Kidney tubule cell (primary cell): ENCODE data around the gene COQ8B.

Experiments
- DNase-seq: peaks from one replicate; pipeline ENCODE4 v3.0.0-alpha.2; 2018; ENCODE audit warnings: low spot score

COQ8B gene

DNA sequence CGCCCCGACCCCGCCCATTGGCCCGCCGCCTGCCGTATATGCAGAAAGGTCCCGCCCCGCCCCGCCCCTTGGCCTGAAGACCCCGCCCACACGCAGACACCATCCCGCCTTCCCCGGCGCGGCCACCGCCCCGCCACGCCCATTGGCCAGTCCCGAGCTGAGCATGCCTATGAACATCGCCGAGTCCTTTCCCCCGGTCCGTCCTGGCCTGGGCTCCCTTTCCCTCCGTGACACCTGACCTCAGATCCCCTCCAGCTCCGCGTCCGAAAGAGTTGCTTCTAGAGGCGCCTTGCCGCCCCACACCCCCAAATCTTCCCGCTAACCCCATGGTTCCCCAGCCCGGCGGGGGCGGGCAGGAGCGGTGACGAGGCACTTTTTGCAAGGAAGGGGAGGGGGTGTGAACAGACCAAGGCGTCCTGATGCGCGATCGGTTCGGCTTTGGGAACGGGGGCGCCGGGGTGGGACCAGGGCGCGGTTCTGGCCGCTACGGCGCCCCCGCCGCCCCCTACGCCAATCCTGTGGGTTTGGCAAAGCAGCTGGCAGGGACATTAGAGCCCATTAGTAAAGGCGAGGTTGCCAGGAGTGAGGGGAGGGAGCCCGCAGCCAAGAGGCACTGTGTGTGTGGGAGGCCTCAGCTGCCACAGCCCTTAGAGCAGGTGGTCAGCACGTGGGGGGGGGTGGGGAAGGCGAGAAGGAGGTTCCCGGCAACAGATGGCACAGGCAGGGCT is 25.8 kb downstream of the COQ8B start:
- DNase-seq, result peak; percentile 89

DNA sequence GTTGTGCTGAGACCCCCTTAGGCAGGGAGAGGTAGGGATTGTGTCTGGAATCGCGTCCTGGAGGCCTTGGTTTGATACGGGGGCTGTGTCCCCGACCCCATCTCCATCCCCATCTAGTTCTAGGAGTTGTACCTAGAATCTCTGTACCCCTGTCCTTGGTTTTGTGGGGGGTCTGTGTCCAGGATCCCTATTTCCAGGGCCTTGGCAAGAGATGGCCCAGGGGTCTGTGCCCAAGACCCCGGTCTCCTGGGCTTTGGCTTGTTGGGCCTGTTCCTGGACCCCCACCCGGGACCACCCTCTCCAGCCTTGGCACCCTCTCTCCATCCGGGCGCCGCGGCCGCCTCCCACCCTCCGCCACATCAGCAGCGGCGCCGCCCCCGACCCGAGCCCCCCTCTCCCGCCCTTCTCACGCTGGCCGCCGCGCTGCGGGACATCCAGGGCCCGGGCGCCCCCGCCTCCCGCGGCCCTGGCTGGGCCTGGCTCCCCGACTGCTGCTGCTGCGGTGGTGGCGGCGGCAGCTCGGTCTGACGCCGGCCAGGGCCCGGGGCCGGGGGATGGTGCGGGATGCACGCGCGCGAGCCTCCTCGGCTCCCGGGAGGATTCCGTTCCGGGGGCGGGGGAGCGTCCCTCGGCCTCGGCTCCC is 26.5 kb downstream of the COQ8B start, which contains the start of gene NUMBL:
NUMBL (minus strand) TSS at position 602 of the 643 bp plus-strand sequence; CDS start at position 434, 168 bp downstream.
- no peak for DNase-seq

DNA sequence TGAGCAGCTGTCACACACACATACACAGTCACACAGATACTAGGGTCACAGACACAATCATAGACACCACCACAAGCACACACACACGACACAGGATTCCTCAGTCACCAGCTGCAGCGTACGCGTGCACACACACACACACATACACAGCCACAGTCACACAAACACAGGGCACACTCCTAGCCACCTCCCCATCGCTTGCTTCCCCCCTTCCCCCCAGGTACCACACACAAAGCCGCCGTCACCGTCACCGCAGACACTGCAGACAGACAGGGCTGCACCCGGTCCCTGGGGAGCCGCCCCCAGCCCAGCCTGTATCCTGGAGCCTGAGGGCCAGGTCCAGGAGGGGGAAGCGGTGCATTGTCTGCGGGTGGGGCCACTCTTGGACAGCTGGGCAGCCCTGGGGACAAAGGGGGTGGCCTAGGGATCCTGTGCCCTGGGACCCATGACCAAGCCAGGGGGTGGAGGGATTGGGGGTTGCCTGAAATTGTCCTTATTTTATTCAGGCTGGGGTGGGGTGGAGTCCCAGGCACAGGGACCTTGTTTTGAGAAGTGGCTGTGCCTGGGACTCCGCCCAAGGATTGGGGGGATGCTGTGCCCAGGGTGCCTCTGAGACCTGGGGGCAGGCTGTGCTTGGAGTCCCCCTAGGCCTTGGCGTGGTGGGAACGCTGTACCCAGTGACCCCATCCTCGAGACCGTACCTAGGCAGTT is 27.2 kb downstream of the COQ8B start:
- DNase-seq, result peak; percentile 7

DNA sequence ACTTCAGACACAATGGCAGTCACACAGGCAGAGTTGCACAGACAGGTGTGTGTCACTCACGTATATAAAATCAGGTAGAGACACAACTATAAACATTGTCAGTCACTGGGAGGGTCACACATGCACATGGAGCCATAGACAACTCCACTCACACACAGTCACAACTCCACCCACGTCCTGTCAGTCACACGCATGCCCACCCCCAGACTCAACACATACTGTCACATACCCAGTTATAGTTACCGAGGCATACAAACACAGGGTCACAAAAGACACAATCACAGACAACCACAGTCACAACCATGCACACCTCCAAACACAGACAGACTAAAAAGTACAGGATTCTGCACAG is 27.7 kb downstream of the COQ8B start:
- no peak for DNase-seq

DNA sequence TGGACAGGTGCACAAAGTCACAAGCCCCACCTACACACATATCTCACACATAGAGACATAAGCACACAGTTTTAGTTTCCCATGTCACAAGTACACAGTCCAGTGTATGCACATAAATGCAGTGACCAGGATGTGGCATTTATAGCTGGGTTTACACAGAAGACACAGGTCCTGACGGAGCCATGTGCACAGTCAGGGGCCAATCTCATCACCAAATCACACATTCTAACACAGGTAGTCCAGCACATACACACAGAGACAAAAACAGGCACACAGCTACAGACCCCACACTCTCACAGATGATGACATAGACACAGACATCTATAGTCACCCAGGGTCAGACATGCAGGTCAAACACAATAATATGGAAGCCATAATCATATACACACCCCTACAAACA is 28.4 kb downstream of the COQ8B start:
- no peak for DNase-seq

DNA sequence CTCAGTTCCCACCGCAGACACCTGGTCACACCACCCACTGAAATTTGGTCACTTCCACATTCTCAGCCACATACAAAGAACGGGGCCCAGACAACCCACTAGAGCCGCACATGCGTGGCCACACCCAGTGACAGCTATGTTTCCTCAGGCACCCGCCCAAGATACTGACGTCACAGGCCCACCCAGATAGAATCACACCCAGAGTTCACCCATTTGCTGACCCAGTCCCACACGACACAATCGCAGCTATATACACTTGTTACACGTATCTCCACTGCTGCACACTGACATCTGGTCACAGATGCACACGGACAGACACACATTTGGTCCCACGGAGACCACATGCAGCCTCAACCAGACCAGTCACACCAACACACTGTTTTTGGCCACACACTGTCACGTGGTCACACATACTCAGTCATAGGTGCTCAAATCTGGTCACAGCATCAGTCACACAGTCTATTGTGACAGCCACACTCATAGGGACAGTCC is 29.1 kb downstream of the COQ8B start:
- no peak for DNase-seq

DNA sequence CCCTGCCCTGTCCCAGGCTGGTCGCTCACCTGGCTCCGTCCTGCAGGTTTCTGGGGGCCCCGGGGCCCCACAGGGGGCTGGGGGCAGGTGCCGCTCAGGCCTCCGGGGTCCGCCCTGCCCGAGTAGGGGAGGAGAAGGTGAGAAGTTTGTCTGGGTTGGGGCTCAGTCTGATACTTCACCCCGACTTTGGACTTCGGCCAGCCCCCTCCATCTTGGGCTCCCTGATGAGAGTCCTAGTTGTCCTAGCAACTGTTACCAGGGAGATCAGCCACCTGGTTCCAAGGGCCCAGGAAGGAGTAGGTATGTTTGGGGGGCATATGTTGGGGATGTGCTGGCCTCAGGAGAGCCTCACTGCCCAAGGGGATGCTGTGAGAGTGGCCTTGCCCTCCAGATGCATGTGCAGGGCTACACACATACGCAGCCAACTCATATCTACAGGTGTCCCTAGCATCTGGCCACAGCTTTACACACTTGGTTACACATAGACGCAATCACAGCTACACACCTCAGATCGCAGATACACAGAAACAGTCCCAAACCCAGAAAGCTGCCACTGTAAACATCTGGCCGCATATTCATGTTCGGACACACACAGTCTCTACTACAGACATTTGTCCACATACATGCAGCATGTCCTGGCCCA is 29.7 kb downstream of the COQ8B start:
- DNase-seq, result no peak

DNA sequence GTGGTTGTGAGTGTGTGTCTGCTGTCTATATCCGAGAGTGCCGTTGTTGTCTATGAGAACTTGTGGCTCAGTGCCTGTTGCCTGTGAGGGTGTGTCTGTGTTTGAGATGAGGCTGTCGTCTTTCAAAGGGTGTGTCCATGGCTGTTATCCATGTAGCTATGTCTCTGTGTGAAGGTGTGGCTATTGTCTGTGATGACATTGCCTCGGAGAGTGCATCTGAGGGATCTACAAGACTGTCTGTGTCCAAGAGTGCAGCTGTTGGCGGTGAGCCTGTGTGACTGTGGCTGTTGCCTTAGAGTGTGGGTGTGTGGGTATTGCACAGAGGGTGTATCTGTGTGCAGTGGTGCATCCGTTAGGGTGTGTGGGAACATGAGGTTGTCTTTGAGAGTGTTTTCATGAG is 31.1 kb downstream of the COQ8B start:
- no peak for DNase-seq

DNA sequence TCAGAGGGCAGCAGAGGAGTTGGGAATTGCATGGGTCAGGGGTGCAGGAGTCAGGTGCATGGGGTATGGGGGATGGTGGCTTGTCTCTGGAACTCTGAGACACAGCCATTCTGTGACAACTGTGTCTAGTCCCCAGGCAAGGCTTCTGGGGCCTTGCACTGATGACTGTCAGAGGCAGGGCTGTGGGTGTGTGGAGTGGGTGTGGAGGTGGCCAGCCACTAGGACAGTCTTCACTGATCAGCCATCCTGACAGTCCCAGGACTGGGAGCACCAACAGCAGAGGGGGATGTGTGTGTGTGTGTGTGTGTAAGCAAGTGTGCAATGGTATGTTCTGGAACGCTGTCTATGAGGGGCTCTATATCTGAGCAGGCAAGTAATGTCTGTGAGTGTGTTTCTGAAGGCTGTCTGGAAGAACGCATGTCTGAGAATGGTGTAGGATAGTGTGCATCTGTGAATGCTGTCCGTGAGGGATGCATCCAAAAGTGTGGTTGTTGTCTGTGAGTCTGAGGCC is 31.6 kb downstream of the COQ8B start:
- DNase-seq, result no peak

DNA sequence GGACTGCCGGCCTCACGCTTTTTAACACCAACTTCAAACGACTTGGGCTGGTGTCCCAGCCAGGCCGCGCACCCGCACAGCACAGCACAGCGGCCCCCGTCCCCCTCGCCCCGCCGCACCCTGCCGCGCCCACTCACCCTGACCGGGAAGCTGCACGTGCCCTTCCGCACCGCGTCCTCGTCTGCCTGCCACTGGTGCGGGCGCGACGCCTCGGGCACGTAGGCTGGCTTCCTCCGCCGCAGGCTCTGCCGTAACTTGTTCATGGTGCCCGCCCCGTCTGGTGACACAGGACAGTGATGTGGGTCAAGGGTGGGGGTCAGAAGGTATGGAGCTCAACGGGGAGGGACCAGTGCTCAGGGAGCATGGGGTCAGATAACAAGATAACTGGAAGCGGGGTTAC is 32.4 kb downstream of the COQ8B start:
- no peak for DNase-seq

DNA sequence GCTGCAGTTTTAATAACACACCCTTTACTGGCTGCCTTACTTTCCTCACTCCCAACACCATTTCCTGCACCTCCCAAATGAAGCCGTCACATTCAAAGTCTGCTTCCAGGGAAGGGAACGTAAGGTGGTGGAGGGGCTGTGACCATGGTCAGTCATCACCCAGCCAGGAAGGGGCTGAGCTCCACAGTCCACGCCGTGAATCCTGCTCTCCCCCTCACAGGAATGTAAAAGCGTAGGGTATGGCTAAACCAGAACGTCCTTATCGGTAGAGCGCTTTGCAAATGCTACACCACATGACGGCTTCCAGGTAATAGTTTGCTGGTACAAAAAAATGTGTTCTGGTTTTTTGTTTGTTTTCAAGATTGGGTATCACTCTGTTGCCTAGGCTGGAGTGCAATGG is 33.2 kb downstream of the COQ8B start:
- DNase-seq, result no peak

DNA sequence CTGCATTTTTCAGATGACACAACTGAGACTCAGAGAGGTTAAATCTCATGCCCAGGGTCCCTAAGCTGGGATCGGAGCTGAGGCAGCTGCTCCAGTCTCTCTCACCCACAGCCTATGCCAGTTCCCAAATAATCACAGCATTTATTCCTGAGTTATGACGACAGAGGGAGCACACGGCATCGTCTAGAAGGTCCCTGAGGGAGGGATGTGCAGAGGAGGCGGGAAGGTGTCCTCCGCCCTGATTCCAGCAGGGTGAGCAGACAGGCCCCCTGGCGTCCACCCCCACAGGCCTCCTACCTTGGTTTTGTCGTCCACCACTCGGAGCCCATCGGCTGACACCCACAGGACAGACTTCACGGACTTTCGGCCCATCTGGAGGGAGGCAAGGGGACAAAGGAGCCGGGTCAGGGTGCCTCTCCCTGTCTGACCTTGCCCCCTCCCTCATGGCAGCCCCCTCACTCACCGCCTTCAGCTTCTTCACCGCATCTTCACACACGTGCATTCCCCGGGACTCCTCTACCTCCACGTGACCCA is 34.2 kb downstream of the COQ8B start:
- DNase-seq, result no peak

DNA sequence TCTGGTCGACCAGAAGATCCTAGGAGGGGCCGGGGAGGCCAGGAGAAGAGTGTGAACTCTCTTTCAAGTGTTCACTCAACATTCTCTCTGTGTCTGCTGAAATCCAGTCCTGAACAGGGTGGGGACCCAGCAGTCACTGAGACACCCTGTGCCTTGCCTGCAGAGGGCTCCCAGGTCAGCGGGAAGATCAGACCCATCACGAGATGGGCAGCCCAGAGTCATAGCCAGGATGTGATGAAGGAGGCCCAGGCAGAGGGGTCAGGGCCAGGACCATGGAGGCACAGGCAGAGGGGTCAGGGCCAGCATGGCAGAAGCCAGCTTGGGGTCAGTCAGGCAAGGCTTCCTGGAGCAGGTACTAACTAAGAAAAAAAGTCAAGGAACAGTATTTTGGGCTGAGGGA is 35.6 kb downstream of the COQ8B start:
- no peak for DNase-seq

DNA sequence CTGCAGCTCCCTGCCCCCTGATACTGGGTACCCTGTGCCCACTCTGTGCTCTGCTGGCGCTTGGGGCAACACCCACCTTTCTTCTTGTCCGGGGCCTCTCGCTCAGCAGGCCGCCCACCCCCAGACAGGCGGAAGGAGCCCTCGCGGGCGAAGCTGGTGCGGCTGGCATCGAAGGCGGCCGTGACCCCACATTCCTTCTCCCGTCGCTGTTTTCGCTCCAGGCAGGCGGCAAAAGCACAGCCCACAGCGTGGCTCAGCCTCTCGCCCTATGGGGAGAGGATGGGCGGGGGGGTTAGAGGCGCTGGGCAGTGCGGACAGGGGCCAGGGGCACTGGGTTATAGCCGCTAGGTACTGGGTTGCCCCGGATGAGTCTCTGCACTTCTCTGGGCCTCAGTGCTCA is 39.5 kb downstream of the COQ8B start:
- no peak for DNase-seq

DNA sequence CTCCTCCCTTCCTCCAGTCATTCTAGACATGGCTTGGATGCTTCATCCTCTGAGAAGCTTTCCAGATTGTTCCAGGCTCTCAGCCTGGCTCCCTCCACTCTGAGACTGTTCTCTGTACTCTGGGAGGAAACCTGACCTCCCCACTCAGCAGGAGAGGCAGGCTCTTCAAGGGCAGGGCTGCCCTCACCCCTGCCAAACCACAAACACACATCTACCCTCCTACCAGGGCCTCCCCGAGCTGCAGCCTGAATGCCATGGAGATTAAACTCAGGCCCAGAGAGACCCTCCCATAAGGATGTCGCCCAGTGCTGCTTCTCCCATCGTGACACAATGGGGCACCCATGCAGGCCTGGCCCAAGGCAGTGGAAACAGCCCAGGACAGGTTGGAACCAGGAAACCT is 42.4 kb downstream of the COQ8B start:
- DNase-seq, result no peak

DNA sequence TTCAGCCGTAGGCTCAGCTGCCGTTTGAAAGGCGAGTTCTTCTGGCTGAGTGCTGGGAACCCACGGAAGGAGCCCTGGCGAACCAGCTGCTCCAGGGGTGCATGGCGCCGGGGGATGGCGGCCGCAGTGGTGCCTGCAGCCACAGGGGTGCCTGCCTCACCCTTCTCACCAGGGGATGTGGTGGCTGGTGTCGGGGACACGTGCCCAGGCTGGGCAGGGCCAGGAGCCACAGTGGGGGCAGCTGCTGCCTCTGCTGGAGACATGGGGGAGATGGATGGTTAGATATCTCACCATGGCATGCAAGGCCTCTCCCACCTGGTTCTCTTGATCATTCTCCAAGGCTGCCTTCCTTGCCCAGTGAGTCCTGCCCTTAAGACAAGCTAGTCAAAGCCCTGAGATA is 43.3 kb downstream of the COQ8B start:
- no peak for DNase-seq

DNA sequence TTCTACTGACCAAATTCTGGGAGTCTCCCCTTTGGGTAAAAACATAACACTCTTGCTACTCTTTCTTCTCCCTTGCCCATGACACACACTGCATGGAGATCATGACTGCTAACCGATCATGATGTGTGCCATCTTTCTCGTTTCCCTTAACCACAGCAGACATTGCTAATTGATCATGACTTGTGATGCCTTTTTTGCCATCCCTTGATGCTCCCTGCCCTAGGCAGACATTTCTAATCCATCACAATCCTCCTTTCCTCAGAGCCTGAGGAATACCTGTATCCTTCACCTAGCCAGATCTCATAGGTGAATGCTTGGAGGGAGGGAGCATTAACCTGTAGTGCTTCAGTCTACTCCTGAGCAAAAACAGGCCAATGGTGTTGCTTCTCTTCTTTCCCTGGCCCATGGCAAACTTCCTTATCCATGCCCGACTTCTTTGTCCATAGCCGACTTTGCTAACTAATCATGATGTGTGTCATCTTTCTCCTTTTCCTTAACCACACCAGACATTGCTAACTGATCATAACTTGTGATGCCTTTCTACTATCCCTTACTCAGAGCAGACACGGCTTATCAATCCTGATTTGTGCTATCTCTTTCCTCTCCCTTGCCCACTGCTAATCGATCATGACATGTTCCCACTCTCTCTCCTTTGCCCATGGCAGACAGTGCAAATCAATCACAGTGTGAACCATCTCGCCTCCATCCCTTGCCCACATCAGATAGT is 44.0 kb downstream of the COQ8B start:
- no peak for DNase-seq

DNA sequence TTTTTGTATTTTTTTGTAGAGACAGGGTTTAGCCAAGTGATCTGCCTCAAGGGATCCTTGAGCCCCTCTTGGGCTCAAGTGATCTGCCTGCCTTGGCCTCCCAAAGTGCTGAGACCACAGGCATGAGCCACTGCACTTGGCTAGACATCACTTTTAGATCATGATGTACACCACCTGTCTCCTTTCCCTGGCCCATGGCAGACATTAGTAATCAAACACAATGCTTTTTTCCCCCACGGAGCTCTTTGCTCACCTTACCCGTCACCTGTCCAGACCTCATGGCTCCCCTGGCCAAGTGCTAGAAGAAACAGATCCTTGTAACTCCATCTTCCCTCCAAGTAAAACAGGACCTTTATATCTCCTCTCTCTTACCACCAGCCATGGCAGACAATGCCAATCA is 44.6 kb downstream of the COQ8B start:
- no peak for DNase-seq

DNA sequence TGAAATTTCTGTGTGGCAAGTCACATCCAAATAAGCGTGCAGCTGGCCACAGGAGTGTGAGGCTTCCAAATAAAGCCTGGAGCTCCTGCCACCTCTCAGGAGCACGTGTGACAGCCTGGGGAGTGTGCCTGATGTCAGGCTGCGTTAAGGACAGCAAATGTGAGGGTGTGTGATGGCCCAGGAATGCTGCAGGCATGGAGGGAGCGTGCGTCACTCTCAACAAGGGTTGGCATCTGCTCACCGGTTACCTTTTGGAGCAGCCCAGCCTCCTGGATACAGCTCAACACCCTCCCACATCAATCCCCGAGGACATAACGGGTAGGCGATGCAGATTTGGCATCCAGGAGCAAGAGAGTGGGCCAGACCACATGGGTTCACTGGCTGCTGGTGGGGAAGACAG is 45.3 kb downstream of the COQ8B start:
- DNase-seq, result no peak

DNA sequence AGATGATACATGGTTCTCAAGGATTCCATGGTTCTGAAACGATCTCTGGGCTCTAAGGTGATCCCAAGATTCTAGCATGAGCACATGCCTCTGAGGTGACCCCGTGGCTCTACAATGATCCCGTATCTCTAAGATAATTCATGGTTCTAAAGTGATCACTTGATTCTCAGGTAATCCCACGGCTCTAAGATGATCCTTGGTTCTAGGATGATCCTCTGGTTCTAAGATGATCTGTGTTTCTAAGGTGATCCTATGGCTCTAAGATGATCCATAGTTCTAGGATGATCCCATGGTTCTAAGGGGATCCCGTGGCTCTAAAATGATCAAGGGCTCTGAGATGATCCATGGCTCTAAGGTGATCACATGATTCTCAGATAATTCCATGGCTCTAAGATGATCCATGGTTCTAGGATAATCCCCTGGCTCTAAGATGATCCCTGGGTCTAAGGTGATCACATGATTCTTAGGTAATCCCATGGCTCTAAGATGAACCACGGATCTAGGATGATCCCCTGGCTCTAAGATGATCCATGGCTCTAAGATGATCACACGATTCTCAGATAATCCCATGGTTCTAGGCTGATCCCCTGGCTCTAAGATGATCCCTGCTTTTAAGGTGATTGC is 47.6 kb downstream of the COQ8B start:
- no peak for DNase-seq

DNA sequence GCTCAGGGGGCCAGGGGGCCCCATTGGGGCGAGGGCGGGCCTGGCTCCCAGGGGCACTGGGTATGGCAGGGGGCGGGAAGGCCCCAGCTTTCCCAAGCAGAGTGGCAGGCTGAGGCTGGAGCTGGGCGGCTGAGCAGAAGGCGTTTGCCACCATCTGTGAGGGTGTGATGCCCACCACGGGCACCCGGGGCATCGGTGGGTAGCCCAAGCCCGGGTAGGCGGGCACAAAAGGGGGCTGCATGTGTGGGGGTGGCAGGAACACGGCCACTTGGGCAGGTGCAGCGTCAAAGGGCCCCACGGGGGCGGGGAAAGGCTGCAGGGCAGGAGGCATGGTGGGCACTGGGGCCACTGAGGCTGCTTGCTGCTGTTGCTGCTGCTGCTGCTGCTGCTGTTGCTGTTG is 49.1 kb downstream of the COQ8B start:
- no peak for DNase-seq
